ENCODE data around the gene ARHGAP26. TPM values are rescaled to one million over a fixed set of nuclear protein-coding genes. Genes with fewer than 3 reads are reported as not detected.

ARHGAP26 gene
- total and polyA plus RNA-seq, 2 donors: 15.1 to 16.2 TPM

DNA sequence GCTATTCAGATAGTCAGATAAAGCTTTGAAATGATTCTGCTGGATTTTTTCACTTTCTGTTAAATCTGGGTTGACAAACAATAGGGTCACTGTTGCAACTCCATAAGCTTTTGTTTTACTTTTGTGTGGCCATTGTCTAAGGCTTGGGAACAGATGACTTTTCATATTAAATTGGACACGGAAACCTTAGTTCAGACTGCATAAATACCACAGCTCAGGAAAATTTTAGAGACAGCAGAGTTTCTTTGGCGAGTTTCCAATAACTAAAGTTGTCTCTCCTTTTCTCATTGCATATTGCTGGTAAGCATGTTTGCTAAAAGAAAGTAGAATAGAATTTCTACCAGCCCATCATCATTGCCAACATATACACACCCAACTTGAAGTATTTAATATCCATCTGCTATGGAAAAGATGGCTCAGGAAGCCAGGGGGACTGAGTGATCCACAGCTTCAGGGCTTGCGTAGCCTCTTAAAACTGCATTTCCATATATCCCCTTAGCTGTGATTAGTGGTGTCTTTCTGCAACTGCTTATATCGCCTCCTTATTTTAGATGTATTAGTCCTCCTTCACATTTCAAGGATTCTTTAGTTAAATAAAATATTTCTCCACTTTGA is 168.2 kb downstream of the ARHGAP26 start:
- Histone ChIP-seq H3K27ac (ENCODE audit: low read depth in 1 of 2, low read length in 1 of 2) (no peak overlapping the region), H3K27me3 (ENCODE audit: control insufficient read depth in 2 of 2, insufficient read depth in 1 of 2, low read length in 1 of 2) (no peaks in the 10 kb centered on the region), H3K4me3 (ENCODE audit: low read length in 2 of 2) (no peak overlapping the region), H3K36me3 (ENCODE audit: control insufficient read depth in 2 of 2, insufficient read depth in 2 of 2, low read length in 1 of 2) (no peaks in the 10 kb centered on the region), H3K4me1 (ENCODE audit: control insufficient read depth in 2 of 2, insufficient read depth in 2 of 2, low read length in 2 of 2) (peaks cover 5 to 19% of the 10 kb centered on the region in 2 donors), H3K9me3 (ENCODE audit: control insufficient read depth in 2 of 2, insufficient read depth in 1 of 2, low read length in 1 of 2) (no peaks in the 10 kb centered on the region)
- 96% methylated on average over 4 of the region's 4 CpGs for whole genome bisulfite sequencing
- DNase-seq (ENCODE audit: low read depth in 6 of 9, low spot score in 9 of 9): no peak

DNA sequence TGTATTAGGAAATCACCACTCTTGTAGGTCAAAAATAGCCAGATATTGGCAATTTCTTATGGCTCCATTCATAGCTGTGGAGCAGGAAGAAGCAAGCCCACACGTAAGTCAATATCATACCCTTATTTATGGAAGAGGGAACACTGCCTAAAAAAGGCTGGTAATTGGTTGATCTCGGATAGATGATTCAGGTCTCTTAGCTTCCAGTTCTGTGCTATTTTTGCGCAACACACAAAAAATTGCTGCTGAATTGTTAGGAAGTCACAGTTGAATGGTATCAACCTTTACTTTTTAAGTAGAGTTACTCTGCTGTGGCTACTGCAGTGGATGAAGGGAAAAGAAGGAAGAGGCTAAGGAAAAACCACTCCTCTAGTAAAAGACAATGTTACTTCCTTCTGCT is 168.8 kb downstream of the ARHGAP26 start:
- WGBS: 96% methylated on average over 3 of the region's 3 CpGs
- H3K27ac ChIP-seq (ENCODE audit: low read depth in 1 of 2, low read length in 1 of 2): no peak overlapping the region
- no peaks in the 10 kb centered on the region for H3K9me3 ChIP-seq (ENCODE audit: control insufficient read depth in 2 of 2, insufficient read depth in 1 of 2, low read length in 1 of 2)
- no peaks in the 10 kb centered on the region for H3K27me3 ChIP-seq (ENCODE audit: control insufficient read depth in 2 of 2, insufficient read depth in 1 of 2, low read length in 1 of 2)
- H3K36me3 ChIP-seq (ENCODE audit: control insufficient read depth in 2 of 2, insufficient read depth in 2 of 2, low read length in 1 of 2): no peaks in the 10 kb centered on the region
- DNase-seq (ENCODE audit: low read depth in 6 of 9, low spot score in 9 of 9): no peak
- H3K4me1 ChIP-seq (ENCODE audit: control insufficient read depth in 2 of 2, insufficient read depth in 2 of 2, low read length in 2 of 2): peaks cover under 1 to 12% of the 10 kb centered on the region in 2 donors
- no peak overlapping the region for H3K4me3 ChIP-seq (ENCODE audit: low read length in 2 of 2)

DNA sequence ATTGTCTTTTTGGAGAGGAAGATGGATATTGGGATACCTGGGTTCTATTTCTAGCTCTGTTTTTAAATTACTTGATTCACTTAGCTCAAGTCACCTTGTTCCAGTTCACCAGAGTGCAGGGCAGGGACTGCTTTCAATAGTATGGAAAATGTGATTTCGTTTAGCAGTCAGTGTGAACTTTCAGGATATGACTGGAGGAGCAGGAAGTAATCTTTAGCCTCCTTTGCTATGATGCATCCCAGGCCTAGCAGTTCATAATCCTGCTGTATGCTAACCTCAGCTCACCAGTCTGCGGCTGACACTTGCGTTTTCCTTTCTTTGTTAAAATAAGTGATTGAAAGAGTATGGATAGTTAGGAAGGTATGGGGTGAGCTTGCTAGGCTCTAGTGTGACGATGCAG is 169.7 kb downstream of the ARHGAP26 start:
- no peaks in the 10 kb centered on the region for H3K9me3 ChIP-seq (ENCODE audit: control insufficient read depth in 2 of 2, insufficient read depth in 1 of 2, low read length in 1 of 2)
- 96% methylated on average over 4 of the region's 4 CpGs for WGBS

DNA sequence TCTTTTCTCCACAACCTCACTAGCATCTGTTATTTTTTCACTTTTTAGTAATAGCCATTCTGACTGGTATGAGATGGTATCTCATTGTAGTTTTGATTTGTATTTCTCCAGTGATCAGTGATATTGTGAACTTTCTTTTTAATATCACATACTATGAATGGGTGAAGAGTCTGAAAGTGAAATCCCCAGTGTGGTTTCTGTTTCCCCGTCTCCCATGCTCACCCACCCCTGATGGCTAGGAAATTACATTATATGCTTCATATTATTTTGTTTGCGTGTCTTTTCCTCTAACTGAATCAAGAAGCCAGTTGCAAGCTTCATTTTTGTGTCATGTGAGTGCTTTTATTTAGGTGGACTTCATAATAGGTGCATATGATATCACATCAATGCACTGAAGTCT is 171.1 kb downstream of the ARHGAP26 start:
- Histone ChIP-seq H3K4me3 (ENCODE audit: low read length in 2 of 2) (no peak overlapping the region), H3K27ac (ENCODE audit: low read depth in 1 of 2, low read length in 1 of 2) (no peak overlapping the region), H3K27me3 (ENCODE audit: control insufficient read depth in 2 of 2, insufficient read depth in 1 of 2, low read length in 1 of 2) (no peaks in the 10 kb centered on the region), H3K9me3 (ENCODE audit: control insufficient read depth in 2 of 2, insufficient read depth in 1 of 2, low read length in 1 of 2) (no peaks in the 10 kb centered on the region), H3K36me3 (ENCODE audit: control insufficient read depth in 2 of 2, insufficient read depth in 2 of 2, low read length in 1 of 2) (no peaks in the 10 kb centered on the region), H3K4me1 (ENCODE audit: control insufficient read depth in 2 of 2, insufficient read depth in 2 of 2, low read length in 2 of 2) (no peaks in the 10 kb centered on the region)
- WGBS: 90% methylated on average over 2 of the region's 2 CpGs
- no peak for DNase-seq (ENCODE audit: low read depth in 6 of 9, low spot score in 9 of 9)

More for the DNA sequence above, 169.7 kb downstream of the ARHGAP26 start:
- Histone ChIP-seq H3K27me3 (ENCODE audit: control insufficient read depth in 2 of 2, insufficient read depth in 1 of 2, low read length in 1 of 2) (no peaks in the 10 kb centered on the region), H3K4me1 (ENCODE audit: control insufficient read depth in 2 of 2, insufficient read depth in 2 of 2, low read length in 2 of 2) (peaks cover 0 to 9% of the 10 kb centered on the region in 2 donors), H3K36me3 (ENCODE audit: control insufficient read depth in 2 of 2, insufficient read depth in 2 of 2, low read length in 1 of 2) (no peaks in the 10 kb centered on the region), H3K4me3 (ENCODE audit: low read length in 2 of 2) (no peak overlapping the region), H3K27ac (ENCODE audit: low read depth in 1 of 2, low read length in 1 of 2) (no peak overlapping the region)
- no peak for DNase-seq (ENCODE audit: low read depth in 6 of 9, low spot score in 9 of 9)

DNA sequence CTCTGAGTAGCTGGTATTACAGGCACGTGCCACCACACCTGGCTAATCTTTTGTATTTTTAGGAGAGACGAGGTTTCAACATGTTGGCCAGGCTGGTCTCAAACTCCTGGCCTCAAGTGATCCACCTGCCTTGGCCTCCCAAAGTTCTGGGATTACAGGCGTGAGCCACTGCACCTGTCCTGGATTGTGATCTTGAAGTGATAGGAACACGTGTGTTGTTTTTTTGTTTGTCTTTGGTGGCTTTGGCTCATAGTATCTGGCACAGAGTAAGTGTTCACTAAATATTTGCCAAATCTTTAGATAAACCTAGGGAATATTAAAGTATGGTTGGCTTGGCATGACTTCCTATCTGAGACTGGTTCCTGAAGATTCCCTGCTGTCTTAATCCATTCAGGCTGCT is 172.7 kb downstream of the ARHGAP26 start:
- H3K27ac ChIP-seq (ENCODE audit: low read depth in 1 of 2, low read length in 1 of 2): no peak overlapping the region
- no peak for DNase-seq (ENCODE audit: low read depth in 6 of 9, low spot score in 9 of 9)
- H3K36me3 ChIP-seq (ENCODE audit: control insufficient read depth in 2 of 2, insufficient read depth in 2 of 2, low read length in 1 of 2): no peaks in the 10 kb centered on the region
- no peaks in the 10 kb centered on the region for H3K9me3 ChIP-seq (ENCODE audit: control insufficient read depth in 2 of 2, insufficient read depth in 1 of 2, low read length in 1 of 2)
- 96% methylated on average over 4 of the region's 4 CpGs for WGBS
- H3K4me1 ChIP-seq (ENCODE audit: control insufficient read depth in 2 of 2, insufficient read depth in 2 of 2, low read length in 2 of 2): no peaks in the 10 kb centered on the region
- H3K27me3 ChIP-seq (ENCODE audit: control insufficient read depth in 2 of 2, insufficient read depth in 1 of 2, low read length in 1 of 2): no peaks in the 10 kb centered on the region
- no peak overlapping the region for H3K4me3 ChIP-seq (ENCODE audit: low read length in 2 of 2)

DNA sequence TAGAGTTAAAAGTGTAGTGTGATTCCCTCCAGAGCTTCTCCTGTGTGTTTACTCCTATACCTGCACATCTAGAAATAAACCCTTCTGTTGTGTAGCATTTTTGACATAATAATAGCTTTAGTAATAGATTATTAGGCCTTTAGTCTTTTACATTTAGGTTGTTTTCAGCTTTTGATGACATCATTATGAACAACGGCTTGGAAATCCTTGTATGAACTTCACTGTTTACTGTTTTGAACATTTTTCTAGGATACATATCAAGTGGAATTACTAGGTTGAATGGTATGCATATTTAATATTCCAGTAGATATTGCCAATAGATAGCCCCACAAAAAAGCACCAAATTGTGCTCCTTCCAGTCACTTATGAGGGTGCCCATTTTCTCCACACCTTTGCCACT is 174.0 kb downstream of the ARHGAP26 start:
- H3K36me3 ChIP-seq (ENCODE audit: control insufficient read depth in 2 of 2, insufficient read depth in 2 of 2, low read length in 1 of 2): no peaks in the 10 kb centered on the region
- no peaks in the 10 kb centered on the region for H3K4me1 ChIP-seq (ENCODE audit: control insufficient read depth in 2 of 2, insufficient read depth in 2 of 2, low read length in 2 of 2)
- H3K9me3 ChIP-seq (ENCODE audit: control insufficient read depth in 2 of 2, insufficient read depth in 1 of 2, low read length in 1 of 2): no peaks in the 10 kb centered on the region
- no peak overlapping the region for H3K4me3 ChIP-seq (ENCODE audit: low read length in 2 of 2)
- DNase-seq (ENCODE audit: low read depth in 6 of 9, low spot score in 9 of 9): no peak
- no peaks in the 10 kb centered on the region for H3K27me3 ChIP-seq (ENCODE audit: control insufficient read depth in 2 of 2, insufficient read depth in 1 of 2, low read length in 1 of 2)
- WGBS: 98% methylated on average over 1 of the region's 1 CpG
- no peak overlapping the region for H3K27ac ChIP-seq (ENCODE audit: low read depth in 1 of 2, low read length in 1 of 2)

DNA sequence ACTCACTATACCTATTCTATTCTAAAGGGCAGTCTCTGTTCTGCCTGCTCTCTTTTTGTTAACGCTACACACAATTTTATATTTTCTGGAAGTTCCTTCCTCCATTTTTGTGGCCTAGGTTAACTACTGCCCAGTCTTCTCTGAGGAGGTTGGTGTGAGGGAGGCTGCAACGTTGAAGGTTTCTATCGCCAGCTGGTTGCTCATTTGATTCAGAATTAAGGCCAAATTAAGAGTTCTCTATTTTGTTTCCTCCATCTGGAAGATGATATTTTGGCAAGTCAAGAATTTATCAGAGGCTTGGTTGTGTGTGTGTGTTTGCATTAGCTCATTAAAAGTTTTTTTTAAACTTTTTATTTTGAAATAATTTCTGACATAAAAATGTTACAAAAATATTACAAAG is 175.1 kb downstream of the ARHGAP26 start:
- Histone ChIP-seq H3K4me1 (ENCODE audit: control insufficient read depth in 2 of 2, insufficient read depth in 2 of 2, low read length in 2 of 2) (peaks cover 6 to 7% of the 10 kb centered on the region in 2 donors), H3K36me3 (ENCODE audit: control insufficient read depth in 2 of 2, insufficient read depth in 2 of 2, low read length in 1 of 2) (no peaks in the 10 kb centered on the region), H3K27ac (ENCODE audit: low read depth in 1 of 2, low read length in 1 of 2) (no peak overlapping the region), H3K4me3 (ENCODE audit: low read length in 2 of 2) (no peak overlapping the region), H3K9me3 (ENCODE audit: control insufficient read depth in 2 of 2, insufficient read depth in 1 of 2, low read length in 1 of 2) (no peaks in the 10 kb centered on the region), H3K27me3 (ENCODE audit: control insufficient read depth in 2 of 2, insufficient read depth in 1 of 2, low read length in 1 of 2) (no peaks in the 10 kb centered on the region)
- no peak for DNase-seq (ENCODE audit: low read depth in 6 of 9, low spot score in 9 of 9)
- WGBS: 91% methylated on average over 3 of the region's 3 CpGs

DNA sequence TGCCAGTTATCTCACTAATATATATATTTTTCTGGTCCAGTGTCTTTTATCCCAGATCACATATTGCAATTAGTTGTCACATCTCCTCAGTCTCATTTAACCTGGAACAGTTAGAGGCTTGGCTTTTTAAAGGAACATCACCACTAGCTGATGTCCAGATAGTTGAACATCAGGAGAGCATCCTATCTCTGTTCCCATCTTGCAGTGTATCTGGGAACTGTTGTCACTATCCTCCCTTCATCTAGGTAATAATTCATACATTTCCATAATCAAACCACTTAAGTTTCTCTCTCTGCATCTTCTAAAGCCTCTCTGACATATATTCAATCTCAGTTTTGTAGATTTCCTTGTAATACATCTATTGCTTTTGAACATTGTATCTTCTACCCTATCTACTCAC is 175.7 kb downstream of the ARHGAP26 start:
- Histone ChIP-seq H3K36me3 (ENCODE audit: control insufficient read depth in 2 of 2, insufficient read depth in 2 of 2, low read length in 1 of 2) (no peaks in the 10 kb centered on the region), H3K4me1 (ENCODE audit: control insufficient read depth in 2 of 2, insufficient read depth in 2 of 2, low read length in 2 of 2) (peaks cover 6 to 7% of the 10 kb centered on the region in 2 donors), H3K27ac (ENCODE audit: low read depth in 1 of 2, low read length in 1 of 2) (no peak overlapping the region), H3K9me3 (ENCODE audit: control insufficient read depth in 2 of 2, insufficient read depth in 1 of 2, low read length in 1 of 2) (no peaks in the 10 kb centered on the region), H3K27me3 (ENCODE audit: control insufficient read depth in 2 of 2, insufficient read depth in 1 of 2, low read length in 1 of 2) (no peaks in the 10 kb centered on the region), H3K4me3 (ENCODE audit: low read length in 2 of 2) (no peak overlapping the region)
- DNase-seq (ENCODE audit: low read depth in 6 of 9, low spot score in 9 of 9): no peak

DNA sequence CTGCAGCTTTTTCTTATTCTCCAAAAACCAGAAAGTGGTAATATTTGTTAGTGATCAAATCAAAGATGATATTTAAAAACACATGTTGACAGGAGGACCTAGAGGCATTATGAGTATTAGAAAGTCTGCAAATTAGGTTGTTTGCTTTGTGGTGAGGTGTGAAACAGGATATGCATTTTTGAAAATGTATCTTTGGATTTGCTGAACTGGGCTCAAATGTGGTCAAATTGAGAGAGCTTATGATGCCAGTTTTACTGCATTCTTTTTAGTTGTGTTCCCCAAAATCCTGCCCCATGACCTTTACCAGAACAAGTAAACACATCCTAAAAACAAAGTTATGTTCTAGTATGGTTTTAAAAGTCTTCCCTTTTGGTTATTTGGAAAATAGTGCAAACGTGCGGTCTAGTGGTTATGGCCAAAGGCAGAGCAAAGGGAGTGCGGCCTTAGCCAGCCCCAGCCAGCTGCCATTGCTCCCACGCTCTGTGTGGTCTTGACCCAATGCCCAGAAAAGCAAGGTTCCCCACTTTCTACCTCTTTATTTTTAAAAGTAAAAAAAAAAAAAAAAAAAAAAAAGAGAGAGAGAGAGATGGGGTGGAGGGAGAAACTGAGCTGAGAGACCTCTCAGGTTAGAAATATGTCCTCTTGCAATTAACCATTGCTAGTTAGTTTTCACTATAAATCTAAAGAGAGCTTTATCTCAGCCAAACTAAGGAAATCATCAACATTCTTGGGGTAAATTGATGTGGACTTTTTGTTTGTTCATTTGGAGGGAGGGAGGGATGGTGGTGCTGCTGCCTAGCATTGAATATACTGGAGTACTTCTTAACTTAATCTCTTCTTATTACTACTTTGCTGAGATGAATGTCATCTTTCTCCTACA is 176.6 kb downstream of the ARHGAP26 start:
- WGBS: 99% methylated on average over 4 of the region's 4 CpGs
- Histone ChIP-seq H3K36me3 (ENCODE audit: control insufficient read depth in 2 of 2, insufficient read depth in 2 of 2, low read length in 1 of 2) (no peaks in the 10 kb centered on the region), H3K4me1 (ENCODE audit: control insufficient read depth in 2 of 2, insufficient read depth in 2 of 2, low read length in 2 of 2) (peaks cover 6 to 7% of the 10 kb centered on the region in 2 donors), H3K27ac (ENCODE audit: low read depth in 1 of 2, low read length in 1 of 2) (no peak overlapping the region), H3K27me3 (ENCODE audit: control insufficient read depth in 2 of 2, insufficient read depth in 1 of 2, low read length in 1 of 2) (no peaks in the 10 kb centered on the region), H3K9me3 (ENCODE audit: control insufficient read depth in 2 of 2, insufficient read depth in 1 of 2, low read length in 1 of 2) (no peaks in the 10 kb centered on the region), H3K4me3 (ENCODE audit: low read length in 2 of 2) (no peak overlapping the region)
- DNase-seq (ENCODE audit: low read depth in 6 of 9, low spot score in 9 of 9): no peak
